NCI-H446 (cell line): ENCODE measurements around the gene CRAMP1.

ENCODE experiments used
- DNase-seq, 2 experiments: peaks; one replicate each; lab custom pipeline; 2025; lab: John Stamatoyannopoulos, UW

Gene CRAMP1

DNA sequence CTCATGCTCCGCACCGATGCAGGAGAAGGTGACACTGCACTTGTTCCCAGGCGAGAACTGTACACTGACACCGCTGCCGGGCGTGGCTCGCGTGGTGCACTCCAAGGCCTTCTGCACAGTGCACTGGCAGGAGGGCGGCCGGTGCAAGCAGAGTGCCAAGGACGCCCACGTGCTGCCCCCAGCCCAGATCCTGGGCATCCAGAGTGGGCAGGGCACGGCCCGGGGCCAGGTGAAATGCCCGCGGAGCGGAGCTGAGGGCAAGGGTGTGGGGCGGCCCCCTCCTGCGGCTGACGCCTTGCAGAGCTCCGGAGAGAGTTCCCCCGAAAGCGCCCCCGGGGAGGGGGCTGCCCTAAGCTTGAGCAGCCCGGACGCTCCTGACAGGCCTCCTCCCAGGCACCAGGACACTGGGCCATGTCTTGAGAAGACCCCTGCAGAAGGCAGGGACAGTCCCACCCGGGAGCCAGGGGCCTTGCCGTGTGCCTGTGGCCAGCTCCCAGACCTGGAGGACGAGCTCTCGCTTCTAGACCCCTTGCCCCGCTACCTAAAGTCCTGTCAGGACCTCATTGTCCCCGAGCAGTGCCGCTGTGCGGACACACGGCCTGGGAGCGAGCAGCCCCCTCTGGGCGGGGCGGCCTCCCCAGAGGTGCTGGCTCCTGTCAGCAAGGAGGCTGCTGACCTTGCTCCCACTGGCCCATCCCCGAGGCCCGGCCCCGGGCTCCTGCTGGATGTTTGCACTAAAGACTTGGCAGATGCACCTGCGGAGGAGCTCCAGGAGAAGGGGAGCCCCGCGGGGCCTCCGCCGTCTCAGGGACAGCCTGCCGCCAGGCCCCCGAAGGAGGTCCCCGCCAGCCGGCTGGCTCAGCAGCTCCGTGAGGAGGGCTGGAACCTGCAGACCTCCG lies 44.0 kb downstream of the CRAMP1 start:
- no peak for DNase-seq

DNA sequence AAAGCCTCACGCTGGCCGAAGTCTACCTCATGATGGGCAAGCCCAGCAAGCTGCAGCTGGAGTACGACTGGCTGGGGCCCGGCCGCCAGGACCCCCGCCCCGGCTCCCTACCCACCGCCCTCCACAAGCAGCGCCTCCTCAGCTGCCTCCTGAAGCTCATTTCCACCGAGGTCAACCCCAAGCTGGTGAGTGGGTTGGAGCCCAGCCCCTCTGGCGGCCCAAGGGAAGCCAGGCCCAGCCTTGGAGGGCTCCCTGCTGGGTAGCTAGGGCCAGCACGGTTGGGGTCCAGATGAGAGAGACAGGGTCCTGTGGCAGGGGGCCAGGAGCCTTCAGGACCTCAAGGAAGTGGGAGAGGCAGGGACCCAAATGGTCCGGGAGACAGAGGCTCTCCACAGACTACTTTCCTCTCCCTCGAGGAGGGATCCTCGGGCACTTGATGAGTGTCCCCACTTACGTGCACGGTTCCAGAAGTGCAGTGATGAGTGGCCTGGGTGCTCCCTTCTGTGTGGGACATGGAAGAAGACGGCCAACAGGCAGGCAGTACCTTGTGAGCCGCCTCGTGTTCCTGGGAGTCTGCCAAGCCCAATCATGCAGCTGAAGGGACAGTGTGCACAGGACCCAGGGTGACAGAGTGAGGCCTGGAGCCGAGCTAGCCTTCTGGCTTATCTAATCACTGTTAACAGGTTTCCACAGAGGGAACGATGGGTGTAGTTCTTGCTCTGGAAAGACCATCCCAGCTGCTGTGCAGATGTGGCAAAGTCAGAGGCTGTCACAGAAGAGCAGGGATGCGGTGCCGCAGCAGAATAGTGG lies 44.9 kb downstream of the CRAMP1 start:
- DNase-seq: no peak

DNA sequence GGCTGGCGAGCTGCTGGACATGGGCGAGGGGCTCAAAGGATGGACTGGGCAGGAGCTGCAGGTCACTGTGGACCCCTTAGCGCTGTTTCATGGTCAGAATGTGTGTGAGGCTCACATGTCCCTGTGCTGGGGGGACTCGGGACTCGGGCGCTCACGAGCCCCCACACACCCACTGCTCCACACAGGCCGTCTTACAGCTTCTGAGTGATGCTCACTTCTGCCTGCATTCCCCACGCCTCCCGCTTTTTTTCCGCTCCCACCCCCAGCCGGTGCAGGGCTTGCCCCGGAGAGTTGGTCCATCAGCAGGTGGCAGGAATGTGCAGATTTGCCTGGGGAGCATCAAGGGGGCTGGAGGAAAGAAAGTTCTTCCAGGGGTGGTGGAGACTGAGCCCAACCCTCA lies 45.7 kb downstream of the CRAMP1 start:
- no peak for DNase-seq

DNA sequence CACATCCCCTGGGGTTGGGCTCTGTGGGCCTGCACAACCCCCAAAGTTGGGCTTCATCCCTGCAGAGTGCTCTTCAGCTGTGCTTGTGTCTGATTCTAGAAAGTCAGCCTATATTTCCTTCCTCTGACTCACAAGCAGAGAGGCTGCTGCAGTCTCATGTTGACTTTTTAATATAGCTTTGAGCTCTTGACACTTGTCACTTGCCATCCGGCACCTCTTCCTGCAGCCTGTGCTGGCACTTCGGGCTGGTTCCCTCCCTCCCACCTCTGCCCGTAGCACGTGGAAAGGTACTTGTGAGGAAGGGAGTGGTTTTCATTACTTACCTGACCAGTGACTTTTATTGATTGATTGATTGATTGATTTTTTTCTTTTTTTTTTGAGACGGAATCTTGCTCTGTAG lies 46.9 kb downstream of the CRAMP1 start:
- DNase-seq: no peak

DNA sequence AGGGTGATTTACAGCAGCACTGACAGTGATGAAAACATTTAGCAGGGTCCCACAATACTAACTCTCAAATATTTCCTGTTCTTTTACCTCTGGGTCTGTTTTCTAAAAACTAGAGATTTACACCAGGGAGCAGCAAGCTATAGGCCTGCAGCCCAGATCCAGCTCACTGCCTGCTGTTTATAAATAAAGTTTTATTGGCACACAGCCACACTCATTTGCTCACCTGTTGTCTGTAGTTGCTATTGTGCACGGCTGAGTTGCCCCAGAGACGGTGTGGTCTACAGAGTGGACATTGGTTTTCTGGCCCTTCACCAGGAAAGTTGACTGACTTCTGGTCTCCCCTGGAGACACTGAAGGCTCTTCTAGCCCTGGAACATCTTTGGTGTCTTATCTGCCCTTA lies 49.7 kb downstream of the CRAMP1 start:
- no peak for DNase-seq

DNA sequence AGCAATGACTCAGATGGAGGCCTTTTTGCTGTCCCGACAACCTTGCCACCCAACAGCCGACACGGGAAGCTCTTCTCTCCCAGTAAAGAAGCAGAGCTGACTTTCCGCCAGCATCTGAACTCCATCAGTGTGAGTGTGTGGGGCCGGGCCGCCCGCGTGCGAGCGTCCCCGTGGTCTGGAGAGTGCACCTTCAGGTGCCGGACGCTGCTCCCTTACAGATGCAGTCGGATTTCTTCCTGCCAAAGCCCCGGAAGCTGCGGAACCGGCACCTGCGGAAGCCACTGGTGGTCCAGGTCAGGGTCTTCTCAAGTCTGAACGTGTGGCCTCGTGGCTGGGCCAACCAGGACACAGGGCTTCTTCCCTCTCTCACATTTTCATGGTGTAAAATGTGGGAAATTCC lies 50.4 kb downstream of the CRAMP1 start:
- no peak for DNase-seq

DNA sequence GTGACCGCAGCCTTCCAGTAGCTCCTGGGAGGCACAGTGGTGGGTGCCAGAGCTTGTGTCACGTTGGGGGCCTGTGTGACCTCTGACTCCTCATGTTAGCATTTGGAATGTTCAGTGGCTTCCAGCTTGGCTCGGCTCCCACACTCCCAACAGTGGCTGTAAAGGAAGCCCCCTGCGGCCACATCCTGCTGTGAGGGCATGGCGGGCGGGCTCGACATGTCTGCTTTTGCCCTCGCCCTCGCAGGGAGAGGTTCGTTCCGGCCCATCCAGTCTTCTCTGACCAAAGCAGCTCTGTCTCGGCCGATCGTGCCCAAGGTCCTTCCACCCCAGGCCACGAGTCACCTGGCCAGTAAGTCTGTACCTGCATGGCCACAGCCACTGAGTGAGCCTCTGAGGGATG lies 53.7 kb downstream of the CRAMP1 start:
- DNase-seq: no peak

DNA sequence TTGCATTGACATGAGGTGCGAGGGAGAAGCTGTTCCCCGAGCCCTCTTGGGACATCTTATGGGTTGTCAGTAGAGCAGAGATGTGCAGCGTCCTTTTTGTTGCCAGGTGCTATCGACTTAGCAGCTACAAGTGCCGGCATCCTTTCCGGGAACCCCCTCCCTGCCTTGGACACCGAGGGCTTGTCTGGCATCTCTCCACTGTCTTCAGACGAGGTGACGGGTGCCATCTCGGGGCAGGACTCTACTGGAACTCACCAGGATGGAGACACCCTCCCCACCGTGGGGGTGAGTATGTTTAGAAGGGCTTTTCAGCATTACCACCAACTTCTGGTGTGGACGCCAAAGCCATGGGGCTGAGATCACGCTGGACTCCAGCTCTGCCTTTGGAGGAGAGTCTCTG lies 54.2 kb downstream of the CRAMP1 start:
- DNase-seq: no peak

DNA sequence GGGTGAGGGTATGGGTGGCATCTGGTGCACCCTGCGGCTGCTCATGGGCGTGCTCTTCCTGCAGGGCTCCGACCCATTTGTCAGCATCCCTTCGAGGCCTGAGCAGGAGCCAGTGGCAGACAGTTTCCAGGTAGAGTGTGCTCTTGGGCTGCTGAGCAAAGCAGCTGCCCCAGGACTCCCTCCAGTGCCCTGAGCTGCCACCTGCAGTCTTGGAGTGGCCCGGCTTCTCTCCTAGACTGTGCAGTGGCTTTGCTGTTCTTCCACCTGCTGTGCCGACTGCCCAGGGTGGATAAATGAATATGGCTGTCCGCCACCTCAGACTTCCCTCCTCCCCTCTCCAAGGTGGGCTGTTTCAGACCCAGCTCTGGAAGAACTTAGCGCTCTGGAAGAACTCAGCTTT lies 55.1 kb downstream of the CRAMP1 start:
- no peak for DNase-seq

DNA sequence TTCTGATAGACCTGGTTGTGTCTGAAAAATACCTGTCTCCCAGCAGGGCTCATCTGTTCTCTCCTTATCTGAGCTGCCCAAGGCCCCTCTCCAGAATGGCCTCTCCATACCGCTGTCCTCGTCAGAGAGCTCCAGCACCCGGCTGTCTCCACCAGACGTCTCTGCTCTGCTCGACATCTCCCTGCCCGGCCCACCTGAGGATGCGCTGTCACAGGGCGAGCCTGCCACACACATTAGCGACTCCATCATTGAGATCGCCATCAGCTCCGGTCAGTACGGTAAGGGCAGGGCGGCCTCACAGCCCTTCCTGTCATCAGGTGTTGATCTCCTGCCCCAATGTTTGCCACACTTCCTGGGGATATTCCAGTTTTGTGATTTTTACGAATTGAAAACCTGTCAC lies 55.8 kb downstream of the CRAMP1 start:
- no peak for DNase-seq

DNA sequence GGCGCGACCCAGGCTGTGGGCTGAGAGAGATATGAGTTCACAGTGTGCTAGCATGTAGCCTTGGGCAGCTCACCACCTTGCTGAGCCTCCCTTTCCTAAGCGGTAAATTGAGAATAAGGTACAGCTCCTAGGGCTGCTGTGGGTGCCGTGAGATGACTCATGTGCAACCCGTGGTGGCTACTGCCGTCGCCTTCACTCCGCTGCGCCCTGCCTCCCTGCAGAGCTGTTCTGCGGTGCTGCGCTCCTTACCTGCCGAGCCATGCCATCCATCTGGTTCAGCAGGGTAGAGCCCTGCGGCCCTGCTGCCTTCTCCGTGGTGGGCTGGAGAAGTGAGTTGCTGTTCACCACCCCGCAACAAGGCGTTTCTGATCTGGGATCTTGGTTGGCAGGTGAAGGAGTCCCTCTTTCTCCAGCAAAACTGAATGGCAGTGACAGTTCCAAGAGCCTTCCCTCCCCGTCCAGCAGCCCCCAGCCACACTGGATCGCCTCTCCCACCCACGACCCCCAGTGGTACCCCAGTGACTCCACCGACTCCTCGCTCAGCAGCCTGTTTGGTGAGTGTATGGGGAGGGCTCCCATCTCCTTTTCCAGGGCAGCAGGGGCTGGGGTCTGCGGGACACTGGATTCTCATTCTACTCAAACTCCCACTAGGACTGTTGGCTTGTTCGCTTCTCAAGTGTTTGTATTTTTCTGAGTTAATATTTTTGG lies 56.6 kb downstream of the CRAMP1 start:
- no peak for DNase-seq

DNA sequence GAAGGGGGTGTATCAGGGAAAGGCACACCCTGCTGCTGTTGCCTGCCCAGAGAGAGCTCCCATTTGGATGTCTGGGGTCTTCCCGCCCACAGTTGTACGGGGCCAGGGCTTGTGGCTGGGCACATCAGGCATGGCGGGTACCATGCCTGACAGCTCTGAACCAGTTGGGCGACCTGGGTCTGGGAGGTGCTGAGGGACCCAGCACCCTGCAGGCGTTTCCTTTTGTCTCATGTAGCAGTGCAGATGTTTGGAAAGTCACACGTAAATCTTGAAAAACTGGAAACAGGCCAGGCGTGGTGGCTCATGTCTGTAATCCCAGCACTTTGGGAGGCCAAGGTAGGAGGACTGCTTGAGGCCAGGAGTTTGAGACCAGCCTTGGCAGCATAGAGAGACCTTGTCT lies 57.5 kb downstream of the CRAMP1 start:
- no peak for DNase-seq

DNA sequence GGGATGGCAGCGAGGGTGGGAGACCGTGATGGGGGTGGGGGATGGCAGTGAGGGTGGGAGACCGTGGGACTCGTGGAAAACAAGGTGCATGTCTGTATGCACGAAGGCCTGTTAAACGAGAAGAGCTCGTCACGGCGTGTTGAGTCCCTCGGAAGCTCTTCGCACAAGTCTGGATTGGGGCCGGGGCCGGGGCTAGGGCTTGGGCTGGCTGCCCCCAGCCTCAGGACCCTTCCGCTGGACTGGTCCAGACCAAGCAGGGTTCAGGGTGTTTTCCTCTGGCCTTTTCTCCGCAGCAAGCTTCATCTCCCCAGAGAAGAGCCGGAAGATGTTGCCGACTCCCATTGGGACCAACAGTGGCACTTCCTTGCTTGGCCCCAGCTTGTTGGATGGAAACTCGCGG lies 58.2 kb downstream of the CRAMP1 start:
- DNase-seq: no peak

DNA sequence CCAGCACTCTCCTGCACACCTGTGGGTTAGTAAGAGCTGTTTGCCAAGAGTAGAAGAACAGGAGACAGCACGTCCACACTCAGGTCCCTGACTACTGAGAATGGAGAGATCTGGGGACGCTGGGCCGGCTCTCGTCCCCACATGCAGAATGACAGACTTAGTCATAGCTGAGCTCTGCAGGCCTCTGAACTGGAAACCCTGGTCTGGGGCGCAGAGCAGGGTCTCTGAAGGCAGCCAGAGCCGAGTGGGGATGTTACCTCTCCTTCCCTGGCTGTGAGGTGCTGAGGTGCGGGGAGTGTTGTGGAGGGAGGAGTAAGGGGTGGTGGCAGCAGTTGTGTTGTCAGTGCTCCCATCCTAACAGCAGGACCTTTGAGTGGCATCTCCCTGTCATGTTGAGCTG lies 58.7 kb downstream of the CRAMP1 start:
- DNase-seq: no peak

DNA sequence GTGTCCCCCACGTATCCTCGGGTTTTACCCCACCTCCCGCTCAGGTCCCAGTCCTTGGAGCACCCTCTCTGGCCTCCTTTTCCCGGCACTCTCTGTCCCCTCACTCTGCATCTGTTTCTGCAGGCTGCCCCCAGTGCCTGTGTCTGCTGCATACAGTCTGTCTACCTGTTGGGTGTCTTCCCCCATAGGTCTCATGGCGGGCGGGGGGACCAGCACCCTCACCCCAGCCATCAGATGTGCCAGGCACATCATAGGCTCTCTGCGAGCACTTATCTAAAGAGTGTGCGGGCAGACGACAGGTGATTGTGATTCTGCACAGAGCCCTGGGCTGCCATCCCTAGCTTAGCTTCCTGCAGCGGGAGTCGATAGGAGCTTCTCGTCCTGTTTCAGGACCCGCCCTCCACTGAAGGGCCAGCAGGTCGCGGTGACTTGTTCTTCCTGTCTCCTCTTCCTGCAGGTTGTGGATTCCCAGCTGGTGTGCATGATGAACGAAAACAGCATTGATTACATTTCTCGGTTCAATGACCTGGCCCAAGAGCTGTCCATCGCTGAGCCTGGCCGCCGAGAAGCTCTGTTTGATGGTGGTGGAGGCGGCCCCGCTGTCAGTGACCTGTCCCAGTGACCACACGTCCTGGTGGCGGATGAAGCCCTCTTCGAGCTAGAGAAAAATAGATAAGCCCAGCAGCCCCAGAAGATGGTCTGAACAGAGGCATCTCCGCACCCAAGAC lies 61.4 kb downstream of the CRAMP1 start:
- DNase-seq: no peak

DNA sequence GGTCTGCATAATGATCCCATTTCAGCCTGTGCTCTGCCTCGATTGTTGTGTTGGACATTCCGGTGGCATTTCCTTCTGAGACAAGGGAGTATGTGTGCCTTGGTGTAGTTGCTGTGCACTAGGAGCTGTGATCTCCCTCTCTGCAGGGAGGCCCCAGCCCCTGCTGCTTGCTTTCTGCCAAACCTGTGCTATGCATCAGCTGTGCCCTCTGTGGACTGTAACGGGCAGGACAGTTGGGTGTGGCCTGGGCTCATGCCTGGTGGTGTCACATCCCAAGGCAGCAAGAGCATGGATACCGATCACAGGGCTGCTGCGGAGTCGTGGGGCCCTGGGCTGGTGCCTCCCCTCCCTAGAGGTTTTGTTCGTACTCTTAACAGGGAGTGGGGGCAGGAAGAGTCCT lies 62.1 kb downstream of the CRAMP1 start:
- no peak for DNase-seq

DNA sequence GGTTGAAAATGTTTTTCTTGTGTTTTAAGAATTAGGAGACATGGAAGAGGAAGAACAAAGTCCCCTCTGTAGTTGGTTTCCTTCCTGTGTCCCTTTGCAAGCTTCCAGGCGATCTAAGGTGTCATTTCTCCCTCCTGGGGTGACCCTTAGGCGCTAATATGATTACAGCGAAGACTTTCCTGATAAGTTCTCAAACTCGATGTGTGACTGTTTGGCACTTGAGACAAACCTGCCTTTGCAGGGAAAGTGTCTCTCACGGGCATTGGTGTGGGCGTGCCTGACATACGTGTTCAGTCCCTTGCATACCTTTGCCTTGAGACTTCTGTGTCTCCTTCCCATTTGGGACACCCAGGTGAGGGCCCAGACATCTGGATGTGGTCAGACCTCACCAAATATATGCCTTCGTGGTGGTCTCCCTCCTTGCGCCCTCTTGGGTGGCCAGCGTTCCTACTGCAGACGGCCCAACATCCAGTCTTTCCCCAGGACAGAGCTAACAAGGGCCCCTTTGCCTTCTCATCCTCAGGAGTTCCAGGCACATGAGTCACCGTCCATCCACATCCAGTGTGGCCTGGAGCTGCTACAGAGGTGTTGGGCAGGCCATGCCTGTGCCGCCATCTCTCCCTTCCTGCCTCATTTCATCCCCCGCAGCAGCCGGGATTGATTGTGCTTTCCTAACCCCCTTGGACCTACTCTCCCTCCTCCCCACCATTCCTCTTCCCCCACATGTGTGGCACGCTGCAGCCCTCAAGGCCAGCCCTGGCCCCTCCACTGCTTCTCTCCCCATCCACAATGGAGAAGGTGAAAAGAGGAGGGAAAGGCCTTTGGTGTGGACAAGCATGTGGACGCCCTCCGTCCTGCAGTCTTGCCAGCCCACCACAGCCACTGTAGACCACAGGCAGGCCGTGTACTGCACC lies 62.8 kb downstream of the CRAMP1 start:
- no peak for DNase-seq

DNA sequence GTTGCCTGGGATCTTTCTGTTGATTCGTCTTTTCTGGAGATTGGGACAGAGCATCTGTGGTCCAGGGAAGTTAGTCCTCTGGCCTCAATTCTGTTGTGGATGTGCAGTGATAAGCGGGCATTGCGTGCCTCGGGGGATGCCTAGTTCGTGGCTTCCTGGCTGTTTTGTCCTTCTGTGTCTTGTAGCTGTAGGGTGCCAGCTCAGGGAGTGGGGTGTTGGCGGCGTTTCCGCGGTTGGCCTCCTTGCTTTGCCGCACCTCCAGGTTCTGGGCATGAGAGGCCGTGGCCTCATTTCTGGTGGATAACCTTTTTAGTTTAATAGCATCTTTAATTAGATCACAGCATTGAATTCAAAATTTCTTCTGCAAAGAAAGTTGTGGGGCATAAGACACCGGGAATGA lies 64.5 kb downstream of the CRAMP1 start:
- no peak for DNase-seq

DNA sequence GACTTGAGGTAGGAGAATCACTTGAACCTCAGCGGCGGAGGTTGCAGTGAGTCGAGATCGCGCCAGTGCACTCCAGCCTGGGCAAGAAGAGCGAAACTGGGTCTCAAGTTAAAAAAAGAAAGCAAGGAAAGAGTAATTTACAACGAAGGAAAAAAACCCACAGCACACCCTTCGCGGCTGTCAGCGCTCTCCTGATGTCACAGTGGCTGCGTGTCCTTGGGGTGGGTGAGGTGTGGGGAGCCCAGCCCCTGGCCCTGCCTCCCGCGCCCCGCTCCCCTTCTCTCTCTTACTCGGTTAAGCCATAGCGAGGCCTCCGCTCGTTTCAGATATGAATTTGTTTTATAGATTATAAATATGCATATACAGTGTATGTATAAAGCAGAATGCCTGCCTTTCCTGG lies 65.2 kb downstream of the CRAMP1 start:
- no peak for DNase-seq

DNA sequence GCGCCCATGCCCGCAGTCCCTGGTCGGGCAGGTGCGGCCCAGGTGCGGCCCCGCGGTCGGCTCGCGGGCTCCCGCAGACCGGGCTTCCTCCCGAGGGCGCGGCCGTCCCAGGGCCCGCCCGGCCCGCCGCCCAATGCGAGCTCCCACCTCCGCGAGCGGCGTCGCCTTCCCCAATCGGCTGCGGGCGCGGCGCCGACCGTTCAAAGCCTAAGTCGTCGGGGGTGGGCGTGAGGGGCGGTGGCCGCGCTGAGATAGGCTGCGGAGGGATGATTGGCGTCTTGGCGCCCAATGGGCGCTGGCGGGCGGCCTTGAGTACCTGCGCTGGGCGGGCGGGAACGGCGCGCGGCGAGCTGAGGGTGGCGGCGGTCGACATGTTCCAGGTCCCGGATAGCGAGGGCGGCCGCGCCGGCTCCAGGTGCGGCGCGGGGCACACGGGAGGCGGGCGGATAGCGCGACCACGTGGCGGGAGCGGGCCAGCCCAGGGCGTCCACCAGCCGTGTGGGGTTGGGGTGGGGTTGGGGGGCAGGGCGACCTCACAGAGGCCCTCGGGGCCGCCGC lies 65.9 kb downstream of the CRAMP1 start, which contains the start of gene JPT2:
JPT2 (plus strand) TSS at position 338 of the 558 bp plus-strand sequence; CDS start at position 372, 34 bp downstream.
- DNase-seq: peak; percentile 93 to 98
